Measurements from ENCODE around the gene CAPZB.

The CAPZB gene

GRCh38 chr1:19363536-19364152 lies 121.7 kb downstream of the CAPZB start:
- no peak for DNase-seq

GRCh38 chr1:19361611-19362147 lies 123.7 kb downstream of the CAPZB start:
- DNase-seq = no peak

- DNase-seq = no peak
Observed at GRCh38 chr1:19360843-19361610, 124.3 kb downstream of the CAPZB start.

- no peak for DNase-seq
Observed at GRCh38 chr1:19360432-19360831, 124.9 kb downstream of the CAPZB start.

- no peak for DNase-seq
Observed at GRCh38 chr1:19360016-19360415, 125.3 kb downstream of the CAPZB start.

DNA sequence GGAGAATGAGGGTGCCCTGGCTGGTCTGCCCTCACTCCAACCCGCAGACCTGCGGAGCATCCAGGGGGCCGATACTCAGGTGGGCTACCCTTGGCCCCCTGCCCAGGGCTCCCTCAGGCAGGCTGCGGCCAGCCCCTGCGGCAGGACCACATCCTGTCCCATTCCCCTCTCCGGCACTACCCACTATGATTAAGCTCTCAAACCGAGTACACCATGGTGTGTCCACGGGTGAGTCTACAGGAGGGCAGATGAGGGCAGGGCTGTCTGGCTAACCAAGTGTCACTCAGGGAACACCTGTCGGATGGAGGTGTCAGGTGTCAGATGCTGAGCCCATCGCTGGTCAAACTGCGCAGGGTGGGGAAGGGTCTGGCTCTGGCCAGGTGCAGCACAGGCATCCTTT lies 126.0 kb downstream of the CAPZB start:
- no peak for DNase-seq

DNA sequence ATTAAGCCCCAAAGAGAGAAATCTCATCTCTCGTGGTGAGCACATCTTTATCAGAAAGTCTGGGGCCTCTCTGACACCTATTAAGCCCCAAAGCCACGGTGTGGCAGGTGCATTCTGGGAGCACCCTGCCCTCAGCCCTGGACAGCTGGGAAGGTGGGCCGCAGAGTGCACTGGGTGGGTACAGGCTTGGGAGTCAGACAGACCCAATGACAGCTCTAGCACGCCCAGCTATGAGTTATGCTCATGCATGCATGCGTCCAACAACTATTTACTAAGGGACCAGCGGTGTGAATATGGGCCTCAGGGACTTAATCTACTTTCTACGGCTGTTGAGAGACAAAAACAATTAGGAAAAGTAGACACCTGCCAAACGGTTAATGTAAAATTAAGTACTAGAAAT lies 126.6 kb downstream of the CAPZB start:
- no peak for DNase-seq

DNA sequence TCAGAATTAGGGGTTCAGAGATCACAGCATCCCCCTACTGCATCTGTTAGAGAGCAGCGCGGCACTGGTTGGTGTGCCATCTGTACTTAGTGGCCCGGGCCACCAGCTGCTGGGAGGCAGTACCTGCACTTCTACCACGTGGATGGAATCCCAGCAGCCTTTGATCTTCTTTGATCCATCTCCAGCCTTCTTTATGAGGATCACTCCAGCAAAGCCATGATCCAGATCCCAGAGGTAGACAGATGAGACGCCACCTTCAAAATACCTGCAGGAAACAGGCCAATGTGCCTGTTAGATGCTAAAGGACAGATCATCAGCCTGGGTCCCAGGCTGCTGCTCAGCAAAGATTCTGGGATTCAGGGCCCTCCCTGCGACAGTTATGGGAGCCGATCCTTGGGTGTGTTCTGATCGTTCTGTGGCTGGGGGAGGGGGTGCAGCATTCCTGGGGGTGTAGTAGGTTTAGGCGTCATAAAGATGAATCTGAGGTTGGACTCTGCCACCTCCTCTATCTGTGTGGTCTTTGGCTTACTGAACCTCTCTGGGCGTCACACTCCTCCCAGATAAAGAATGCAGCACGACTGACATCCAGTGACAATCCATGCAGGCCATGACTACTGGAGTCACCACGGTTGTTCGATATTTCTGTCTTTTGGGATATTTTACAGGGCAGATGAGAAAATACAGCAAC lies 127.9 kb downstream of the CAPZB start:
- DNase-seq = no peak

DNA sequence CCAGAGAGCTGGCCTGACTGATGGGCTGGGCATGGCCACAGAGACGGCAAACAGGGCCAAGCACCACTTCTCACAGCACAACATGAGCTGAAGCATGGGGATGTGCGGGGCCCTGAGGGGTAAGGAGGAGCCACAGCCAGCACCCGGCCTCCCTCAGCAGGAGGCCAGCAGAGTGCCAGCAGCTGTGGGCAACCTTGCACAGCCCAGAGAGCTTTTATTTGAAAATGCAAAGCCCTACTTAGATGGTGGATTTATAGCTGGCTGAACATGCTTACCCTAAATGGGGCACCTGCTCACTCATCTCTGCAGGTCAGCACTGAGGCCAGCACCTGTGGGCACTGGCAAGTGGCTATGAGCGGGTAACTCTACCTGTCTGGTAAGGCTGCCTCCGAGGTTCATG lies 129.1 kb downstream of the CAPZB start:
- DNase-seq = no peak

DNA sequence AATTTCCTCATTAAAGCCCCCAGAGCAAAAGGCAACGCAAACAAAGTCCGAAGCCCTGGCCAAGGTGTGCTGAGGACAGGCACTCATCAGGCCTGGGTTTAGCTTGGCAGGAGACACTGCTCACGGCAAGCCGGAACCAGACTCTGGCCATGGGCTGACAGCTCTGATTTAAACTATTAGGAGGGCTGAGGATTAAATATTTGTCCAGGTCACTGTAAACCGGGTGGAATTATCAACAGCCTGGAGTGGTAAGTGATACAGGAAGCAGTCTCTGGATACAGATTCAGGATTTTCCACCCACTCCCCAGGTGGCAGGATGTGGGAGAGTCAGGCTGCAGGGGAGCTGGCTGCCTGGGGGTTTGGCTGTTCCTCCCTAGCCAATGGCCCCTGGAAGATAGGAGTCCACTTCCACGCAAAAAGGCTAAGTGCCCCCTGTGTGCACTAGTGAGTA lies 130.8 kb downstream of the CAPZB start:
- no peak for DNase-seq

GRCh38 chr1:19353596-19353995 lies 131.7 kb downstream of the CAPZB start:
- no peak for DNase-seq

- DNase-seq = no peak
Observed at GRCh38 chr1:19352839-19353238, 132.5 kb downstream of the CAPZB start.

DNA sequence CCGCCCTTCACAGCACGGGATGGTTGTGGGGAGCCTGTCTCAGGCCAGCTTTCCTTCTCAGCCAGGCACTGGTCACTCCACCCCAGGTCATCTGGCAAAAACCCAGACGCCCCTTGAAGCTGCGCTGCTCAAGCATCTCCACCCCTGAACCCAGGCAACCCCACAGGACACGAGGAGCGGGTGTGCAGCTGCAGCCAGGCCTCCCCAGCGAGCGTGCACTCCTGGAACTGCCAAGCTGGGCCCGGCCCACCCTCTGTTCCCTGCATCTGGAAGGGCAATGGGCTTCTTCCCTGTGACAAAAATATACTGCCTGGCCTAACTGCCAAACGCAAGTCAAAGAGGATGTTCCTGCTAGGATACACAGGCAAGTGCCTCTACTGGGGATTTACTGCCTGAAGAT lies 133.5 kb downstream of the CAPZB start:
- no peak for DNase-seq

GRCh38 chr1:19350566-19350965 lies 134.8 kb downstream of the CAPZB start:
- no peak for DNase-seq

- no peak for DNase-seq
Observed at GRCh38 chr1:19349999-19350398, 135.3 kb downstream of the CAPZB start.

- DNase-seq = no peak
Observed at GRCh38 chr1:19348441-19349198, 136.7 kb downstream of the CAPZB start.

DNA sequence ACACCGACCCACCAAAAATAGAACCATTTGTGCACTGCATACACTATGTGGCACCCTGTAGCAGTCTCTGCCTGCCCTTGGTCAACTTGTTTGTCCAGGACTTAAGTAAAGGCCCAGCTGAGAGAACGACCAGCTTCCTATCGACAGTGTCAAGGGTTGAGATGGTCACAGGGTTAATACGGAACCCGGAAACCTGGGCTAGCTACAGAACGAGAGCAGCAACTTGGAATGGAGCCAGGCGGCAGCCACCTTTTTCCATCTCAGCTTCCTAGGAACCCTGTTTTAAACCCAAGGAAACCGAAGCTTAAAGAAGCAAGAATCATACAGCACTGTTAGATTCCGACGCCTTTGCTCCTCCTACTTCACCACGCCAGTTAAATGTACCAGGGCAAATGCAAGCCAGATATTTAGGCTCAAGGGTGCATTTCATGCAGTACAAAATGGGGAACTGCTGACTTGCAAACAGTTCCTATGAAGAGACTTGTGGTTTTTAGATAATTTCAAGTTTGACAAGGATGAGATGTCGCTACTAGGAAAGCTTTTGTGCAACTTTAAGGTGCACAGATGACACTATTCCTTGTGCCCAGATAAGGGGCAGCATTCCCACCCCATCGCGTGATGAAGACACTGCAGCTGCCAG lies 137.7 kb downstream of the CAPZB start:
- DNase-seq = no peak

GRCh38 chr1:19346026-19346425 lies 139.3 kb downstream of the CAPZB start:
- no peak for DNase-seq

DNA sequence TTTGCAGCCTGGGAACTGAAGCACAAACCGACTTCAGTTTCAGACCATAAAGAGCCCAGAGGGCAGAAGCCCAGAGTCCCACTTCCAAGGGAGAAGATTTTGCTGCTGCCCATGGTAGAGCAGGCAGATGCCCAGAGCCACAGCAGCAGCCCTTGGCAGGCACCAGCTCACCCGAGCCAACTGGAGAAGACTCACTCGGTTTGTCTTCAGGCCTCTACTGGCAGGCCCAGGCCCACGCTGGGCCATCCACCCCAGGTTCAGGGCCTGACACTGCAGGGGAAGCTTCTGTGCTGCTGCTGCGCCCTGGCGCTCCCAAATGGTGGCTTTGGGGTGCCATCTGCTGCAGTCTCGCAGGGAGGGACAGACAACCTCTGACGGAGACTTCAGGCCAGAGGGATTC lies 139.9 kb downstream of the CAPZB start:
- DNase-seq = no peak

DNA sequence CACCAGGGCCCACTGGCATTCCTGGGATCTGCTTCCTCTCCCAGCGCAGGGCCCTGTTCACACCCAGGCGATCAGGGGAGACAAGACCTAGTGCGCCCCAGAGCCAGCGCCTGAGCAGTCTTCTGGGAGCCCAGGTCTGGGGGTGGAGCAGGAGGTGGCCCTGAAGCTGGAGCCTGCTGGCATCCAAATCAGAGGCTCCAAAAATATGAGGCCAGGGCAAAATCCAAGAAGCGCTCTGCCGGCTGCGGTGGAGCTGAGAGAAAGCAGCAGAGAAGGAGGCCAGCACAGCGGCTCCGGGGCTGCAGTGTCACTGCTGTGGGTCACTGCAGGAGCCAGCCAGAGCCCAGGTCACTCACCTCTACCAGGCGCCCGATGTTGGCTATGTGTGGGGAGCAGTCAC lies 140.5 kb downstream of the CAPZB start:
- DNase-seq = no peak

- DNase-seq = no peak
Observed at GRCh38 chr1:19344372-19344810, 140.9 kb downstream of the CAPZB start.

DNA sequence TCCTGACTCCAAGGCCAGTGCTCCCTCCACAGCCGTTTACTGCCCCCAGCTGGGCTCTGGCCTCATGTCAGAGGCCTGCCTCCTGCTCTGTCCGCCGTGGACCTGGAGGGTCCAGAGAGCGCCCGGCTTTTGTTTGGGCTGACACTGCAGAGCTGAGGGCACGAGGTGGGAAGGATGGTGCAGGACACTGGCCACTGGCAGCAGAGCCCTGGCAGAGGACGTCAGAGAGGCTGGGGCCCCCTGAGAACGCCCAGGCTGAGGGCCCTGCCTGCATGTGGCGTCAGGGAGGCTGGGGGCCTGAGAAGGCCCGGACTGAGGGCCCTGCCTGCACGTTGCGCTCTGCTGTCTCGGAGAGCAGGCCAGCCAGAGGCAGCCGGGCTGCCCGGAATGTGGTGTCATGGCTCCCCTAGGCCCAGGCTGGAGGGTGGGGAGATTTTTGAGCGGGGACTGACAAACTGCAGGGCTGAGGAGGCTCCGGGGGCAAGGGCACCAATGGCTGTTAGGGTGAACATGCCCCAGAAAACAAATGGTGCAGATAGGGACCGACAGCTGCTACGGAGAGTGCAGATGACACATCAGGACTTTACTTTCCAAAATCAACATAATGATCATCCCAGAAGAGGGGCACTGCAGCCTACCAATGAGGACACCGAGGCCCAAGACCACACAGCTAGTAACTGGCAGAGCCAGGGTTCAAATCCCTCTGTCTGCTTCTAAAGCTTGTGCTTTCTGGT lies 141.6 kb downstream of the CAPZB start:
- DNase-seq = no peak
